AG09319 (cell line): ENCODE measurements around the gene BCL10.

ENCODE experiments used
- DNase-seq: peaks from one replicate; pipeline ENCODE4 v3.0.0-alpha.2; 2010; ENCODE audit warnings: low read depth; ENCODE audit errors: extremely low read depth
- TF ChIP-seq, protein P1 (sequence below): IDR thresholded peaks from 2 replicates; pipeline ENCODE4 v1.5.1; 2011; ENCODE audit warnings: low read depth, mild to moderate bottlenecking, inconsistent platforms, low read length, moderate library complexity

Gene BCL10

DNA sequence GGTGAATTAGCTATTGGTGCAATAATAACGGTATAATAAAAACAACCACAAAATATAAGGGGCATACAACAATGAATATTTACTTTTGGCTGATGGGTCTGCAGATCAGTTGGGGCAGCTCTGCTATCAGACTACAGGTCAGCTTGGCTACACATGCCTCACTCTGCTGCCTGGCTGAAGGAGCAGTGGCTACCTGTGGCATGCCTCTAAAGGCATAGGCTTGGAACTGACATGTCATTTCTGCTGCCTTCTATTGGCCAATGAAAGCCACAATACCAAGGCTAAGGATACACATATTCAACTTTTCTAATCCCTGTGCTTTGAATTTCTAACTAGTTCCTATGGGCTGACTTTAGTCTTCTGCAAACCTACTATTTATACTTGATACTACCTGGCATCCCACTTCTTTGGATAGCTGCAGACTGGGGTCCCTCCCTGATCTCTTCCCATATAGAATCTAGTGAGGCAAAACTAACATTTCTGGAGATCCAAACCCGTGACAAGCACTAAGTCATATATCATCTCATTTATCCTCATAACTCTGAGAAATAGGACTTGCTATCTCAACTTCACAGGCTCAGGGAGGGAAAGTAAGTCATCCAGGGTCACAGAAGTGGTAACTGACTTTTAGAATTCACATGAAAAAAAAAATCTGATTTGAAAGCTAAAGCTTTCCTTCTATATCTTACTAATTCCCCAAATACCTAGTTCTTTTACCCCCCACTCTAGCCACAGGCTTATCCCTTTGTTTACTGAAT is 56.4 kb downstream of the BCL10 start:
- TF ChIP-seq, protein P1, sequence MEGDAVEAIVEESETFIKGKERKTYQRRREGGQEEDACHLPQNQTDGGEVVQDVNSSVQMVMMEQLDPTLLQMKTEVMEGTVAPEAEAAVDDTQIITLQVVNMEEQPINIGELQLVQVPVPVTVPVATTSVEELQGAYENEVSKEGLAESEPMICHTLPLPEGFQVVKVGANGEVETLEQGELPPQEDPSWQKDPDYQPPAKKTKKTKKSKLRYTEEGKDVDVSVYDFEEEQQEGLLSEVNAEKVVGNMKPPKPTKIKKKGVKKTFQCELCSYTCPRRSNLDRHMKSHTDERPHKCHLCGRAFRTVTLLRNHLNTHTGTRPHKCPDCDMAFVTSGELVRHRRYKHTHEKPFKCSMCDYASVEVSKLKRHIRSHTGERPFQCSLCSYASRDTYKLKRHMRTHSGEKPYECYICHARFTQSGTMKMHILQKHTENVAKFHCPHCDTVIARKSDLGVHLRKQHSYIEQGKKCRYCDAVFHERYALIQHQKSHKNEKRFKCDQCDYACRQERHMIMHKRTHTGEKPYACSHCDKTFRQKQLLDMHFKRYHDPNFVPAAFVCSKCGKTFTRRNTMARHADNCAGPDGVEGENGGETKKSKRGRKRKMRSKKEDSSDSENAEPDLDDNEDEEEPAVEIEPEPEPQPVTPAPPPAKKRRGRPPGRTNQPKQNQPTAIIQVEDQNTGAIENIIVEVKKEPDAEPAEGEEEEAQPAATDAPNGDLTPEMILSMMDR: no peak
- DNase-seq: no peak

DNA sequence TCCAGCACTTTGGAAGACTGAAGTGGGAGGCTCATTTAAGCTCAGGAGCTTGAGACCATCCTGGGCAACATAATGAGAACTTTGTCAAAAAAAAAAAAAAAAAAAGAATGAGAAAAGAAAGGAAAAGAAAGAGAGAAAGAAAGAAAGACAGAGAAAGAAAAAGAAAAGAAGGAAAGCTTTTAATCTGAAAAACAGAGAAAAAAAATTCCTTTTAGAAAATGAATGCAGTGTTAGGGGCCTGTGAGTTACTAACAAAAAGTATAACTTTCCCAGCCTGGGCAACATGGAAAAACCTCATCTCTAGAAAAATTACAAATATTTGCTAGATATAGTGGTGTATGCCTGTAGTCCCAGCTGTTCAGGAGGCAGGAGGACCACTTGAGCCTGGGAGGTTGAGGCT is 59.7 kb downstream of the BCL10 start:
- no peak for DNase-seq
- TF ChIP-seq, protein P1: no peak
